ENCODE measurements around the gene SERTAD3. TPM values are rescaled to one million over a fixed set of nuclear protein-coding genes. Genes with fewer than 3 reads are reported as not detected.
A peak's percentile ranks its signal among the peaks of the same experiment; 100 is the strongest.

Gene SERTAD3
- total and polyA plus RNA-seq, 2 of the 8 experiments (the other 6 are each of a cell fraction or from before 2014, with no cell fraction given) = 15.1 to 32.1 TPM

DNA sequence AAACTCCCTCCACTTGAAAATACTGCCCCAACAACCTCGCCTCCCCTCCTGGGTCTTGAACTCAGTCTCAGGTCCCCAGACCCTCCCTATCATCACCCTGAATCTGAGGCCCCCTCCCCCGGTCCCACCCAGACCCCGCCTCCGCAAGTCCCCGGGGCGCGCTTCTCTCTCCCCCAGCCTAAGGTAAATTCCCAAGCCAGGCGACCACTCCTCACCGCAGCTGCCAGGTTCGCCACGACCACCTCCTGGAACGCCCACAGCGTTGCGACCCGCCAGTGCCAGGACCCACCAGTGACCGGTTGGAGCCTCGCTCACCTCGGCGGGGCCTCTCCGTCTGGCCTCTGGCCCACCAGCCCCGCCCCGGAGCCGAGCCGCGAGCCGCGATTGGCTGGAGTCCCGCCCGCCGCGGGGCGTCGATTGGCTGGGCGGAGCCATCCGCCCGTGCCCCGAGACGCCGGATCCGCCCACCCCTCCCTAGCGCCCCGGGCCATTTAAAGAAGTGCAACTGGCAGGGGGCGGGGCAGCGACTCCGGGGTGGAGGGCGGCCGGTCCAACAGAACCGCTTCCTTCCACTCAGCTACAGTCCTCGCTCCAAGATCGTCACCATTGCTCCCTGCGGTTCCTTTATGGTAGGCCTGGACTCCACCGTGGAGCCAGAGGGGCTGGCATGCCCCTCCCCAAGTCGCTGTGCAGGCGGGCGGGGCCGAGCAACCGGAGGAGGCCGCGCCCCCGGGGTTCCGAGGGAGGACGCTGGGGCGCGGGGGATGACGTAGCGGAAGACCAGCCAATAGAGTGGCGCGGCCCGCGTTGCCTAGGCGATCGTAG, at the start of gene SERTAD3 (continued):
- TF ChIP-seq BRCA1 (IDR thresholded peaks at IDR 0.05; ENCODE audit: low read depth, low read length) (no peak), CBX5 (IDR thresholded peaks at IDR 0.05; ENCODE audit: low read depth, low read length) (no peak), EZH2 (IDR thresholded peaks at IDR 0.05; ENCODE audit: low read depth, low read length, severe bottlenecking) (no peak), YY1 (IDR thresholded peaks at IDR 0.05; ENCODE audit: low read depth, low read length) (no peak), SP2 (IDR thresholded peaks at IDR 0.05; ENCODE audit: low read length) (no peak), POLR2AphosphoS5 (IDR thresholded peaks at IDR 0.05; ENCODE audit: low read depth, low read length) (peak; percentile 74), KDM5A (IDR thresholded peaks at IDR 0.05; ENCODE audit: low read length) (no peak), SIRT6 (IDR thresholded peaks at IDR 0.05; ENCODE audit: low read length) (no peak)
